ENCODE data around the gene LRRC55.

LRRC55 gene

GRCh38 chr11:57200917-57201316 lies 19.2 kb downstream of the LRRC55 start:
- in situ Hi-C loops (cut with MboI; ENCODE audit: low sequenced_read_pairs) = no loop called here

DNA sequence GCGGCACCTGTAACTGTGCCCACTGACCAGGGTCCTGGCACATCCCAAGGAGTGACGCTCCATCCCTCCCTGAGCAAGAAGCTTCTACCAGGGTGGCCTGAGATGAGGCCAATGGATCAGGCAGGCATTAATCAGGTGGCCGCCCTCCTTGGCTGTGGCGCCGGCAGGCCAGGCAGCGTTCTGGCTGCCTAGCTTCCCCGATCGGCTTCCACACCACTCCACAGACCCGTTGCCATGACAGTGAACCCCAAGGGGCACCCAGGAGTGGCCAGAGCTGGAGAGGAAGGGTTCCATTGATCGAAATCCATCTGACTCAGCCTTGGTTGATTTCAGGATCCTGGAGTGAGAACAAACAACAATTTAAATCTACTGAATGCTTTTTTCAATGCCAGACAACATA lies 20.5 kb downstream of the LRRC55 start:
- in situ Hi-C loops (cut with MboI; ENCODE audit: low sequenced_read_pairs) = no loop called here

DNA sequence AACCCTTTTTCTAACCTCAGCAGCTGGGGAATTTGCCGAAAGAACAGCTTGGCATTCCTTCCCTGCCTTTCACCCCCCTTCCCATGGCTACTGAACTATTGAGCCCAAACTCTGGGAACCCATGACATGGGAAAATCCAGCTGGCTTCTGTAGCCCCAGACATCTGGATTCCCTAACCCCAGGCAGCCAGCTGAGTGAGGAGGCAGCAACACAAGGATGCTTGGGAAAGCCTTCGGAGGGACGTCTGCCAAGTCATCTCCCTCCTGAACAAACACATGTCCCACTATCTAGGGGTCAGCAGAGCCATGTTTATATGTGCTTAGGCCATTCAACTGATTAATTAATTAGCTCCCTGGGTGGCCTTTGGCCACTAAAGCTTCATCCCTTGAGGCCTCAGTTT lies 21.6 kb downstream of the LRRC55 start:
- in situ Hi-C loops (cut with MboI; ENCODE audit: low sequenced_read_pairs) = no loop called here

DNA sequence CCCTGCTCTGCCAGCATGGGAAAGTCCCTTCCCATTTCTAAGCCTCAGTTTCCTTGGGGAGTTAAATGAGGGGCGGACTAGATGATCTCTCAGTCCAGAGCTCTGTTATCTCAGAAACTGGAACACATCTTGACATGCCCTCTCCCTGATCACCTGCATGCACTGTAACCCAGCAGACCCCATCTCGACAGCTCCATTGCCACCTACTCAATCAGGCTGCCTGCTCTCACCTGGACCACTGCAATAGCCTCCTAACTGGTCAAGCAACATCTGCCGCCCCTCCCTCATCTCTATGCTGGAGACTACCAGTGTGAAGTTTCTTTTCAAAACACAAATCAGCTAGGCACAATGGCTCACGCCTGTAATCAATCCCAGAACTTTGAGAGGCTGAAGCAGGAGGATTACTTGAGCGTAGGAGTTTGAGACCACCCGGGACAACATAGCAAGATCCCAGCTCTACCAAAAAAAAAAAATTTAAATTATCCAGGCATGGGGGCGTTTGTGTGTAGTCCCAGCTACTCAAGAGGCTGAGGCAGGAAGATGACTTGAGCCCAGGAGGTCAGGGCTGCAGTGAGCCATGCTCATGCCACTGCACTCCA lies 22.2 kb downstream of the LRRC55 start:
- in situ Hi-C loops (cut with MboI; ENCODE audit: low sequenced_read_pairs) = no loop called here

GRCh38 chr11:57205041-57205641 lies 23.4 kb downstream of the LRRC55 start:
- in situ Hi-C loops (cut with MboI; ENCODE audit: low sequenced_read_pairs) = no loop called here

DNA sequence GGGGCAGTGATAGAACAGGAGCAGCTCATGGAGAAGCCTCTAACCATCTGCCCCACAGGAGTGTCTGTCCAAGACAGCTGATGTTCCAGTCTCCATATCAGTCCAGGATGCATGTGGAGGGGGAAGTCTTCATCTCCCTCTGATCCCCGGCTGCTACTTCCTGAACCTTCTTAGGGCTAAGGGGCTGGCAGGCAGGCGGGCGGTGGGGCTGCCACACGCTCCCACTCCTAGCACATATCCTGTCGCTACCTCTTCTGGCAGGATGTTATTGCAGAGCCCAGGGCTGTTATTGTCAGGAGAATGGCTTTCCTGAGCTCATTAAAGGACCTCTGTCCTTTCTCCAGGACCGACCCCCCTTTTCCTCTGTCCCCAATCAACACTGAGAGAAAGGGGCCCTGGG lies 25.4 kb downstream of the LRRC55 start:
- in situ Hi-C loops (cut with MboI; ENCODE audit: low sequenced_read_pairs) = no loop called here

GRCh38 chr11:57210781-57211180 lies 29.0 kb downstream of the LRRC55 start:
- in situ Hi-C loops (cut with MboI; ENCODE audit: low sequenced_read_pairs) = no loop called here

- in situ Hi-C loops (cut with MboI; ENCODE audit: low sequenced_read_pairs) = no loop called here
Observed at GRCh38 chr11:57213342-57214097, 31.8 kb downstream of the LRRC55 start.

DNA sequence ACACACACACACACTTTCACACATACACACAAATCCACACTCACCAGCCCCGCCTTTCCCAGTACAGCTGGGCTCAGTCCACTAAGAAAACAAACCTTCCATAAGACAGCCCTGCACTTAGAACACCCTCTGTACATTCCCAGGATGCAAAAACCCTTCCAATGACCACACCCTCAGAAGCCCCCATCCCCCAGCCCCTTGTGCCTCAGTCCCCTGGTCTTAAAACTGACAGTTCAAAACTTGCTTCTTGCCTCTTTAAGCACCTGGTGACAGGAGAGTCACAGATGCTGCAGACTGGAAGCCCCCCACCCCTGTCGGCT lies 32.3 kb downstream of the LRRC55 start:
- in situ Hi-C loops (cut with MboI; ENCODE audit: low sequenced_read_pairs) = no loop called here

DNA sequence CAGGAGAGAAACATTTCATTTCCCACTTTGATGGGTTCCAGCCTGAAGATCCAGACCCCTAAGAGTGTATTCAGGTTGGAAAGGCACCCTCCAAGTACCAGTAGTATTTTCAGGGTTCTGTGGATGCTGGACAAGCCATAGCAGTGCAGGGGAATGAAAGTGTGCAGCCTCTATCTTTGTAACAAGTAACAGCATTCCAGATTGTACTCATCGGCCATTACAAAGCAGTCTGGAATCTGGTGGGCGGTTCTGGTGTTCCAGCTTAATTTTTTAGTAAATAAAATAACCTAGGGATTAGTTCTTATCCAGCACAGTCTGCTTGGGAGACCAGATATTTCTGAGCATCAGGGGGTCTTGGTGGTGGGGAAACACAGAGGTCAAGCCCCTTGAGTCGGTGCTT lies 32.7 kb downstream of the LRRC55 start:
- in situ Hi-C loops (cut with MboI; ENCODE audit: low sequenced_read_pairs) = no loop called here

DNA sequence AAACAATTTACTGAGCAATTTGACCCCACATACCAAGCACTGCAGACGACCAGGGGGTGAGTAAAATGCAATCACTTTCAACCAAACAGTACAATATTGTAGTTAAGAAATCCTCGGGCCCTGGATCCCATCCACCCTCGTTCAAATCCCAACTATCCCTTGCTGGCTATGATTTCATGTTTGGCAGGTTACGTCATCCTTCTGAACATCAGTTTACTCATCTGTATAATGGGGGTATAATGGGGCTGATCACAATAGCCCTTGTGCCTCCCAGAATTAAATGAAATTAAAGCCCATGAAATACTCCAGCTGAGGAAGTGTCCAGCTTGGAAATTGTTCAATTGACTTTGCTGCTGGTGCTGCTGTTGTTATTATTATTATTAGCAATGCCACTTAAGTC lies 34.7 kb downstream of the LRRC55 start:
- in situ Hi-C loops (cut with MboI; ENCODE audit: low sequenced_read_pairs) = no loop called here

DNA sequence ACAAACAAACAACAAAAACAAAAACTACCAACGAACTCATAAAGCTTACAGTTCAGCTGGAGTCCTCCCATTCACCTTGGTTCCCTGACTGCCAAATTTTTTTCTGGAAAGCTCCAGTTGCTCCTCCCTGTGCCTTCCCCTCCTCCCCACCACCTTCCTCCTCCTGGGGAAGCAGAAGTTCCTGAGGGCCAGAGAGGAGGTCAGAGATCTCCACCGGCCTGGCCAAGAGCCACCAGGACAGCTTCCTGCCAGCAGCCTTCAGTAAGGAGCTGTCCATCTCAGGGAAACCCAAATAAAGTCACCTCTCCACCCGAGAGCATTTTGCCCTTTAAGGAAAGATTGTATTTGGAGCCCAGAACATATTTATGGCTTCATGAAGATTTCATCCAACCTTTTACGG lies 35.3 kb downstream of the LRRC55 start:
- in situ Hi-C loops (cut with MboI; ENCODE audit: low sequenced_read_pairs) = no loop called here

DNA sequence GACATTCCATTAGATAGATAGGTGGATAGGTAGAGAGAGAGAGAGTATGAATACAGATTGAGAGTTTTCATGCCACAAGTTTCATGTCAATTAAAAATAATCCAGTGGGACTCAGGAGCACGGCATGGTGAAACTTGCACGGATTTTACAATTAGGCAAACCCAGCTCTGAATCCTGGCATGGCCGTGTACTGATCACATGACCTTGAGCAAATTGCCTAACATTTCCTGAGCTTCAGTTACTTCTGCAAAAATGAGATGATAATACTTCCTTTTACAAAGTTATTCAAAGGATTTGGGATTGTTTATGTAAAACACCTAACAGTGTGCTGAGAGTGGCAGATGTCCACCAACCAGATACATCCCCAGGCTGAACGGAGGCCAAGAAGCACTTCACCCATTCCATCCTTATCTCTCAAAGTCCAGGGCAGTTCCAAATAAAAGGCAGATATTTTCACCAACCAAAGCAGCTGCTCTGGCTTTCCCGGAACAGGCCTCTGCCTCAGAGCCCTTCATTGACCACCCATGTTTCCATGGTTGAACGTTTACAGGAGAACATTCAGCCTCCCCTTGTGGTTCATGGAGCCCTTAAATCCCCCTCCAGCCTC lies 37.4 kb downstream of the LRRC55 start:
- in situ Hi-C loops (cut with MboI; ENCODE audit: low sequenced_read_pairs) = no loop called here

- in situ Hi-C loops (cut with MboI; ENCODE audit: low sequenced_read_pairs) = no loop called here
Observed at GRCh38 chr11:57222239-57222638, 40.5 kb downstream of the LRRC55 start.

GRCh38 chr11:57223601-57224000 lies 41.8 kb downstream of the LRRC55 start:
- in situ Hi-C loops (cut with MboI; ENCODE audit: low sequenced_read_pairs) = no loop called here

DNA sequence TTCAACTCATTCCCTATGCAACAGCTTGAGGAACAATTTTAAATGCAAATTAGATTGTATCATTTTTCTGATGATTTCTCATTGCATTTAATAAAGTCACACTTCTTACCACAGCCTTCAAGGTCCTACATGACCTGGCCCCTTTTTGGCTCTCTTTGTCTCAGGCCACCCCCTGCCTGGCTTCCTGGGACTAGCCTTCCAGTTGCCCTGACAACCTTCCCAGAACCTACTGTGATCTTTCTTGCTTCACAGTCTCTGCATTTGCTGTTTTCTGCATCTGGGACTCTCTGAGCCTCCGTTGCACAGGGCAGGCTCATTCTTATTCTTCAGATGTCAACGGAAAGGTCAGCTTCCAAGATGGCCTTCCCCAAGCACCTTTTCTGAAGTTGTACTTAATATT lies 42.4 kb downstream of the LRRC55 start:
- in situ Hi-C loops (cut with MboI; ENCODE audit: low sequenced_read_pairs) = no loop called here

DNA sequence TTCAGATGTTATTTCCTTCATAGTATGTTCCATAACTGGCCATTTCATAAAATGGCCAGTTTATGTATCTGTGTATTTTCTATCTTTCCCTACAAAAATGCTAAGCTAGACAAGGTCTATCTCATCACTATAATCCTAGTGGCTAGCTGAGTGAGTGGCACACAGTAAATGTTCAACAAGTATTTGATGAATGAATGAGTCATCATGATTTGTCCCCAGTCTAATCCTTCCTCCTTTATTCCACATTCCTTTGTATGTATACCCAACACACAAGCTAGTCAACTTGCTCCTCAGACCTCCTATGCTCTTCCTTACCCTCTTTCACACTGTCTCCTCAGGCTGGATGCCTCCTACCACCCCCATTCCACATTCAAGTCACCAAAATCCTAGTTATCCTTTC lies 42.8 kb downstream of the LRRC55 start:
- in situ Hi-C loops (cut with MboI; ENCODE audit: low sequenced_read_pairs) = no loop called here

- in situ Hi-C loops (cut with MboI; ENCODE audit: low sequenced_read_pairs) = no loop called here
Observed at GRCh38 chr11:57228600-57228999, 46.8 kb downstream of the LRRC55 start.

DNA sequence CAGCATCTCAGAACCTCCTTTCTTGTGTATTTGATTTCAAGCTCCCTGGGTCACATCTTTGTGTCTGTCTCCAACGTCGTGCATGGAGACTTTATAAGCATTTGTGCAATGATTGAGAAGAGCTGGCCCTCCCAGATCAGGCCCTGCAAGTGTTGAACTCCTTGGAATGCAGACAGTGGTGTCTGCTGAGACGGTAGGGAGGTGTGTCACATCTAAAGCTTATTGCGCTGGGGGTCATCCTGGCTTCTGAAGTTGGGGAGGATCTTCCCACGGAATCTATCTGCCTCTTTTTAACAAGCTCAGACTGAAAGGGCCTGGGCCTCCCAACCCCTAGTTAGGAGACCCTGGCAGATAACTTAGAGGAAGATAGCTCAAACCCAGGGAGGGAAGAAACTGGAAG lies 48.6 kb downstream of the LRRC55 start:
- in situ Hi-C loops (cut with MboI; ENCODE audit: low sequenced_read_pairs) = no loop called here

GRCh38 chr11:57230791-57231538 lies 49.2 kb downstream of the LRRC55 start:
- in situ Hi-C loops (cut with MboI; ENCODE audit: low sequenced_read_pairs) = no loop called here

GRCh38 chr11:57231539-57232253 lies 49.9 kb downstream of the LRRC55 start:
- in situ Hi-C loops (cut with MboI; ENCODE audit: low sequenced_read_pairs) = no loop called here

Measured in hTERT RPE-1 (cell line).